Measurements from ENCODE around the gene MRPL54.
"Not testable (repeated sequence)": the region's sequence is repeated elsewhere in the genome, so short reads cannot be mapped to it uniquely, and the experiment has no call there.

Gene MRPL54

DNA sequence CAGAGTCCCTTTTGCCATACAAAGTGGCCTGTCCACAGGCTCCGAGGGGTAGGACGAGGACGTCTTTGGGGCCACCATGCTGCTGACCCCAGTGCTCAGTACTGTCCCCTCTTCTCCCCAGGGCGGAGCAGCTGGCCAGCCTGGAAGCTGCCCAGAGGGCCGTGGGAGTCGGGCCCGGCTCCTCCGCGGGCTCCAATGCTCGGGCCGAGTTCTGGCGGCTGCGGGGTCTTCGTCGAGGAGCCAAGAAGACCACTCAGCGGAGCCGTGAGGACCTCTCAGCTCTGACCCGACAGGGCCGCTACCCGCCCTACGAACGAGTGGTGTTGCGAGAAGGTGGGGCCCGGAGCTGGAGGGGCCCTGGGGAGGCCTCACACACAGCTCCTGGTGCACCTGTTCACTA, 22.1 kb upstream of the MRPL54 start:
- DNase-seq (ENCODE audit: low read depth in 2 of 2), result no peak

DNA sequence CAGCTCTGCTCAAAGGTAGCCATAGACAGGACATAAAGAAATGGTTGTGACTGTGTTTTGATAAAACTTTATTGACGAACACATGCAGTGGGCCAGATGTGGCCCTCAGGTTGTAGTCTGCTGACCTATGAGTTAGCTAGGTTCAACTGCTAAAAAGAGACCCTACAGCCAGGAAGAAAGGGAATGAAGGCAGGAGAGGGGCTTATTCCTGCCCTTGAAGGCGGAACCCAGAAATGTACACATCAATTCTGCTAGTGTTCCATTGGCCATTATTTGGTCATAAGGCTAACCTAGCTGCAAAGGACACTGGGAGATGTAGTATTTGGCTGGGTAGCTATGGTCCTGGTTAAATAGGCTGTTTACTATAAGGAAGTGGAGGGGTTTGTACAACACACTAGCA, 19.0 kb upstream of the MRPL54 start:
- no peak for DNase-seq (ENCODE audit: low read depth in 2 of 2)

DNA sequence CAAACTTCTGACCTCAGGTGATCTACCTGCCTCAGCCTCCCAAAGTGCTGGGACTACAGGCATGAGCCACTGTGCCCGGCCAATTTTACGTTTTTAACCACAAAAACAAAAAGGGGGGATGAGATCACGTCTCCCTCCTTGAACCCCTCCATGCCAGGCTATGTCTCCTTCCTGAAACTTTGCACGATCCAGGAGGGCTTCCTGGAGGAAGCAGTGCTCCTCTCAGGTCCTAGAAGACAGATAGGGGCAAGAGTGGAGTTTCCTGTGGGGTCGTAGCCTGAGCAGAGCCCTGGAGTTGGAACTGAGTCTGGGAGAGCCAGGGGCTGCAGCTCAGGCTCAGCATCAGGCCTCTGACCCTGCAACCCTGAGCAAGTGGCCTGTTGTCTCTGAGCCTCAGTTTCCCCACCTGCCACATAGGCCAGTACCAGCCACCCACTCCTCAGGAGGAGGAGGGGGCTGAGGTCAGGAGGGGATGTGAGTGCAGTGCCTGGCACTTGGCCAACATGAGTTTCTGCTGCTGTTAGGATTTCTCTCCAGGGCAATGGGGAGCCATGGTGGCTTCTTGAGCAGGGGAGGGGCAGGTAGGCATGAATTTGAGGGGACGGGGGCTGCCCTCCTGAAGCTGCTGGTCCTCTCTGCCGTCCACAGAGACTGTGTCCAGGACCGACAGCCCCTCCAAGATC, 17.0 kb upstream of the MRPL54 start:
- no peak for DNase-seq (ENCODE audit: low read depth in 2 of 2)

DNA sequence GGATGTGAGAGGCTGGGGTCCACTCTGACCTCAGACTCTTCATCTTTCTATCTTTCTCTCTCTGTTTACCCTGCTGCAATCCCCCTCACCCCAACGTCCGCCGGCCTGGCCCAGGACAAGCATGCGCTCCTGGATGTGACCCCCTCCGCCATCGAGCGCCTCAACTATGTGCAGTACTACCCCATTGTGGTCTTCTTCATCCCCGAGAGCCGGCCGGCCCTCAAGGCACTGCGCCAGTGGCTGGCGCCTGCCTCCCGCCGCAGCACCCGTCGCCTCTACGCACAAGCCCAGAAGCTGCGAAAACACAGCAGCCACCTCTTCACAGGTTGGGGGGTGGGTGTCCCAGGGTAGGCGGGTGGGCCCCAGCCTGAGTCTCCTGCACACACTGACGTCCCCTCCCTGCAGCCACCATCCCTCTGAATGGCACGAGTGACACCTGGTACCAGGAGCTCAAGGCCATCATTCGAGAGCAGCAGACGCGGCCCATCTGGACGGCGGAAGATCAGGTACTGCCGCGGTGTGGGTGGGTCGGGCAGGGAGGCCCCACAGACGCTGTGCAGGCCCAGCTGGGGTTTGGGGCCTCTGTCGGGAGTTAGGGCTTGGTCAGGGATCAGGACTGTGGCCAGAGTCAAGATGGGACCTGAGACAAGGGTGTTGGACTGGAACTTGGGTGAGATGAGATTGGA, 16.0 kb upstream of the MRPL54 start:
- DNase-seq (ENCODE audit: low read depth in 2 of 2), result no peak

DNA sequence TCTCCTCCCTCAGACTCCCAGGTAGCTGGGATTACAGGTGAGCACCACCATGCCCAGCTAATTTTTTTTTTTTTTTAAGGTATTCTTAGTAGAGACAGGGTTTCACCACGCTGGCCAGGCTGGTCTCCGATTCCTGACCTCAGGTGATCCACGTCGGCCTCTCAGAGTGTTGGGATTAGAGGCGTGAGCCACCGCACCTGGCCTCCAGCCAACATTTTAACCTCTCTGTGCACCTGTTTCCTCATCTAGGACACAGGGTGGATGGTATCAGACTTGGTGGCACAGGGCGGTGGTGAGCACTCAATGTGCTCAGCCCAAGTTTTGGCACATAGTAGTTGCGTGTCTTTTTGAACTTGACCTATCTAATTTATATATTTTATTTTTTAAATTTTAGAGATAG, 13.5 kb upstream of the MRPL54 start:
- DNase-seq (ENCODE audit: low read depth in 2 of 2), result no peak

DNA sequence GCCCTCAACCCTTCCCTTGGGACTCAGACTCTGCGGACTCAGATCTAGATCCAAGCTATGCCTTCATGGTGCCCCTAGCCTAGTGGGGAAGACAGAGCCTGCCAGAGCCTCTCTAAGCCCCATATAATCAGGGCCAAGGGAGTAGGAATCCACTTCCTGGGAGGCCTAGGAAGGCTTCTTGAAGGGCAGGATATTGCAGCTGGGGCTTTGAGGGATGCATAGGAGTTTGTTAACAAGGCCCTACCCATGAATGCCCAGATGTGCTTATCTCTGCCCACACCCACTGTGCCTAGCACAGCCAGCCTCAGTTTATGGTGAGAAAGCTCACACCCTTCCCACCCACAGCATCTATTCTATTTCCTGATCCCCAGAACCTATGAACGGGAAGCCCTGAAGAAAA, 12.3 kb upstream of the MRPL54 start:
- DNase-seq (ENCODE audit: low read depth in 2 of 2), result no peak

DNA sequence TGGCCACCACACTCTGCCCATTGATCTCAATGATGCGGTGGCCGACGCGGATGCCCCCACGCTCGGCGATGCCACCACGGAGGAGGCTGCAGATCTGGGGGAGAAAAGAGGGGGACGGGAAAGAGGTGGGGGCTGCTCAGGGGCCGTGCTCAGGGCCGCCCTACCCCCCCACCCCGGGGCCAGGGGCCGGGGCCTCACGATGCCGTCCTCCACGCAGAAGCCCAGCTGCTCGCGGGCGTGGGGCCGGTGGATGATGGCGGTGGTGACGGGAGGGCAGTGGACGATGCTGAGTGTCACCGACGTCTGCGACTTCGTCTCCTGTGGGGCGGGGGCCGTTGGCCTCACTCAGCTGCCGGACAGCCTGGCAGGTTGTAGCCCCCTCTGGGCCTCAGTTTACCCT, 11.2 kb upstream of the MRPL54 start:
- DNase-seq (ENCODE audit: low read depth in 2 of 2), result no peak

DNA sequence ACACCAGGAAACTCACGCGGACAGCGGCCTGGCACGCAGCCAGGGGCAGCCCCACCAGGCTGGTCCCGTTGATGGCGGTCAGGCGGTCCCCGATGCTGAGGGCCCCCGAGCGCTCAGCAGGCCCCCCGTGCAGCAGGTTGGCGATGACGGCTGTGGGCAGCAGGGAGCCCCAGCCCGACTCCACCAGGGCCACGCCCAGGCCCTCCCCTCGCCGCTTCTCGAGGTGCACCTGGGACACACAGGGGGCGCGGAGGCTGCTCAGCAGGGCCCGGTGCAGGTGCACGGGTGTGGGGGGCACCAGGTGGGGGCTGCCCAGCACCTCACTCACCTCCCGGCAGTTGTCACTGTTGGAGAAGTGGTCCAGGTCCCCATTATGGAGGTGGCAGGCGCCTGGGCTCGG, 10.0 kb upstream of the MRPL54 start:
- no peak for DNase-seq (ENCODE audit: low read depth in 2 of 2)

DNA sequence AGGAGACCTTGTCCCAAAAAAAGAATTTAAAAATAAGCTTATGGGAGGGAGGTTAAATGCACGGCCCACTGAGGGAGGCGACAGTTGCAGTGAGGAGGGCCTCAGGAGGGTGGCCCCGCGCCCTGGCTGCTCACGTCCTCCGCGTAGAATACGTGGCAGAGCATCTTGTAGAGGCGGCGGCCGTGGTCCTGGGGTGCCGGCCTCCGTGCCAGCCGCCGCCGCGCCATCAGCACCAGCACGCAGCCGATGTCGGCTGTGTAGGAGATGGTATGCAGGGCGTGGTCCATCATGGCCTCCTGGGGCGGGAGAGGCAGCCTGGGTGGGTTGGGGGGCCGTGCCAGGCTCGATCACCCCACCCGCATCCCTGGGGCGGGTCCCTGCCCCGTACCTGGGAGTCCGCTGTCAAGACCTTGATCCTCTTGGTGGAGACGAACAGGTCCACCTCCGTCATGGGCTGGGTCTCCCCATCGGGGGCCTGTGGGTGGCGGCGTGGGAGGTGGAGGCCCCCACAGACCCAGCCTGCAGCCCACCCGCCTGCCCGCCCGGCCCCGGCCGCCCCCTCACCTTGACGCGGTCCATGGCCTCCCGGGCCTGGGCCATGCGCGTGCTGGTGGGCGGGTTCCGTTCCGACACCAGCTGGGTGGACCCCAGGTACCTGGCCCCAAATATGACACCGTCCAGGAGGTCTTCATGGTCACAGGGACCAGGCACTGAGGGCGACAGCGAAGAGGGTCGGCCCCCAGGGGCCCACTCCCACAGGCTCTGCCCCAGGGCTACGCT, 8.7 kb upstream of the MRPL54 start:
- no peak for DNase-seq (ENCODE audit: low read depth in 2 of 2)

DNA sequence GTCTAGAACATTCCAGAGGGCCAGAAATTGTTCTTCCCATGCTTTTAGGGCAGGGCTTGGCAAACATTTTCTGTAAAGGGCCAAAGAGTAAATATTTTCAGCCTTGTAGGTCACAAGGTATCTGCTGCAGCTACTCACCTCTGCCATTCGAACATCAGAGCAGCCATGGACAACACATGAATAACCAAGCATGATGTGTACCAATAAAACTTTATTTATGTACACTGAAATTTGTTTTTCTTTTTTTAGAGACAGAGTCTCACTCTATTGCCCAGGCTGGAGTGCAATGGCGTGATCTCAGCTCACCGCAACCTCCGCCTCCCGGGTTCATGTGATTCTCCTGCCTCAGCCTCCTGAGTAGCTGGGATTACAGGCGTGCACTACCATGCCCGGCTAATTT, 4.8 kb upstream of the MRPL54 start:
- DNase-seq (ENCODE audit: low read depth in 2 of 2), result not testable (repeated sequence)

DNA sequence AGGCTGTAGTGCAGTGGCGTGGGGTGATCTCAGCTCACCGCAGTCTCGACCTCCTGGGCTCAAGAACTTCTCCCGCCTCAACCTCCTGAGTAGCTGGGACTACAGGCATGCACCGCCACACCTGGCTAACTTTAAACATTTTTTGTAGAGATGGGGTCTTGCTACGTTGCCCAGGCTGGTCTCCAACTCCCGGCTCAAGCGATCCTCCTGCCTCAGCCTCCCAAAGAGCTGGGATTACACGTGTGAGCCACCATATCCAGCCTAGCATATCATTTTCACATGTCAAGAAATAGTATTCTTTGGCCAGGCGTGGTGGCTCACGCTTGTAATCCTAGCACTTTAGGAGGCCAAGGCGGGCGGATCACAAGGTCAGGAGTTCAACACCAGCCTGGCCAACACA, 4.2 kb upstream of the MRPL54 start:
- DNase-seq (ENCODE audit: low read depth in 2 of 2), result not testable (repeated sequence)

DNA sequence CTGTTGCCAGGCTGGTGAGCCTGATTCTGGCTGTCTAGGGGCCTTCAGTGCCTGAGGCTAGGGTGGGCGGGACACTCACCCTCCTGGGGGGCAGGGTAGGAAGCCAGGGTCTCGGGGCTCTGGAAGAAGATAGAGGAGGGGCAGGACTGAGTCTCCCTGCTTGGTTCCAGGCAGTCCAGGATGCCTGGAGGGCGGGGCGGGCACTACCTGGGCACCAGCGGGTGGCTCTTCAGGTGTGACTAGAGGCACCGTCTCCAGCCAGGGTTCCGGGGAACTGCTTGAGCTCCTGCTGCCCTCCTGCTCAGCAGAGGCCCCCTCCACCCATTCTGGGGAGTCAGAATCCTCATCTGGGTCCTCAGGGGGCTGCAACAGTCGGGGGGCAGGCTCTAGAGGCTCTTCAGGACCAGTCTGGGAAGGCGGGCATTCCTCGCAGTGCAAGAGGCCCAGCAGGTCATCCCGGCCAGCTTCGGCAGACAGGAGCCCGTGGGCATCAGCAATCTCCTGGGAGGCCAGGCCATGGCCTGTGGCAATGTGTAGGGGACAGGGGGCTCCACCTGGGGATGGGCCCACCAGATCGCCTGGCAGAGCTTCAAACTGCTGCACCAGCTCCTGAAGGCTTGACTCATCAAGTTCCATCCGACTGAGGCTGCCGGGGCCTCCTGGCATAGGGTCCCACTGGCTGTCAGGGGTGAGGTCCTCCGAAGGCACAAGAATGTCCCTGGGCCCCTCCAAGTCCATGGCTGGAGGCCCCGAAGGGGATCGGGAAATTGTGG, 2.8 kb upstream of the MRPL54 start:
- DNase-seq (ENCODE audit: low read depth in 2 of 2), result no peak

DNA sequence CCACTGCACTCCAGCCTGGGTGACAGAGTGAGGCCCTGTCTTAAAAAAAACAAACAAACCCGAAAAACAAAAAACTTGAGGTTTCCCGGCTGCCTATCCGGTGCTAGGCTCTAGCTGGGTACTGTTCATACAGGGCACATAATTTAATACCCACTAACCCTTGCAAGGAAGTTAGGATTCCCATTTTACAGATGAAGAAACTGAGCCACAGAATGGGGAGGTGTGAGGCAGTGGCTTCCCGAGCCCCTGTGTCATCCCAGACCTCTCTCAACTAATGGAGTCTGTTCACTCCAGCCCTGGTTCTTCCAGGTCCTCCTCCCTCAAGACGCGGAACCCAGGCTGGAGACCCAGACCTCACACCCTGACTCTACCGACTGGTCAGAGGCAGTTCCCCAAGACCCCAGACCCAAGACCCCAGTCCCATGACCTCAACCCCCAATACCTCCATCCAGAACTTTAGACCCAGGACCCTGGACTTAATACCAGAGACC, 1.6 kb upstream of the MRPL54 start:
- no peak for DNase-seq (ENCODE audit: low read depth in 2 of 2)

DNA sequence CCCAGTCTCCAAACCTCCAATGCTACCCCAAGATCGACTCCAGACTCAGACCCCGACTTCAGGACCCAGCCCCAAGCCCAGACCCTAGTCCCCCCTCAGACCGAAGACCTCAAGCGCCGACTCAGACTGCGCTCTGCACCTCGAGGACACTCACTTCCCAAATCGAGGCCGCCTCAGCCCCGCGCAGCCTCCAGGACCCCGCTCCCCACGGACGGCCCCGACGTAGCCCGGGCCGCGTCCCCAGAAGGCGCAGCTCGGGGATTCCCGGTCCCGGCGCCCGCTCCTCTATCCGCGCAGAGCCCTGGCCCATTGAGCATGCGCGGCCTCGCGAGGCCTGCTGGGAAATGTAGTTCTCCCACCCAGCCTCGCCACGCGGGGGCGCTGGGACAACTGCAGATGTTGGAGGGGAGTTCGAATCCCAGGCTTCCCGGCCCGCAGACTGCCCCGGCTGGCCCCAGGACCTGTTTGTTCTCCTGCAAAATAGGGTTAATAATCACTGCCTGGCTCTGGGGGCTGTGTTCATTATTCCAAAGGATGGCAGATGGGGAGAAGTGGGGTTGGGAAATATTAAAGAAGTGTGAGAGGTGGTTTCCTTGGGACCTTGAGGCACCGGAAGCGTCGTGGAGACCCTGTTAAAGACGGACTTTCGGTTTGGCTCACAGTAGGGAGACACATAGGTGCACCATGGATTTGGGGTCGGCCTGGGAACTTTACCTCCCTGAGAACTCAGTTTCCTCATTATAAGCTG, 926 bp upstream of the MRPL54 start, which contains the start of gene APBA3:
APBA3 (minus strand) TSS at position 311 of the 748 bp plus-strand sequence. CDS start 1,428 bp downstream, outside the sequence.
- peak; percentile 90 to 94 for DNase-seq (ENCODE audit: low read depth in 2 of 2)

DNA sequence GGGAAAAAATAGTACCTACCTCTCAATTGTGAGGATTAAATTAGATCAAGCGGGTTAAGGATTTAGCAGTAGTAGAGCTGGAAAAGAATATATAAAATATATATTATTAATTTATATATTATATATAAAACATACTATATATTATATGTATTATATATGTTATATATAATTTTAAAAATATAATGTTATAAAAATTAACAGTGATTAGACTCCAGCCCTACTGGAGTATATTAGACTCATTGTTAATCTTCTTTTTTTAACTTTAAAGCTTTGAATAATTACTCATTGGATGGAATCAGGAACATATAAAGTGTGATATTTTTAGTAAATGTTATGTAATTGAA, 380 bp upstream of the MRPL54 start:
- no peak for DNase-seq (ENCODE audit: low read depth in 2 of 2)

DNA sequence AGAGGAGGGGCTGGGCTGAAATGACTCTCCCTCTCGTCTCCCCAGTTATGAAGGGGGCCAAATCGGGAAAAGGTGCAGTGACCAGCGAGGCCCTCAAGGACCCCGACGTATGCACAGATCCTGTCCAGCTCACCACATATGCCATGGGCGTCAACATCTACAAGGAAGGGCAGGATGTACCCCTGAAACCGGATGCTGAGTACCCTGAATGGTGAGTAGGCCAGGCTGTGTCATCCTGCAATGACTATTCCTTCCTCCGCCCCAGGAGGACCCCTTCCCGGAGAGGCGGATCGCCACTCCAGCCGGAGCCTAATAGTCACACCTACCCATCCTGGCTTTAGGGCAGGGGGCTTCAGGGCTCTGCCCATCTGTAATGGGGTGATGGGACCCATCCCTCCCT, 2.6 kb downstream of the MRPL54 start:
- DNase-seq (ENCODE audit: low read depth in 2 of 2), result no peak

DNA sequence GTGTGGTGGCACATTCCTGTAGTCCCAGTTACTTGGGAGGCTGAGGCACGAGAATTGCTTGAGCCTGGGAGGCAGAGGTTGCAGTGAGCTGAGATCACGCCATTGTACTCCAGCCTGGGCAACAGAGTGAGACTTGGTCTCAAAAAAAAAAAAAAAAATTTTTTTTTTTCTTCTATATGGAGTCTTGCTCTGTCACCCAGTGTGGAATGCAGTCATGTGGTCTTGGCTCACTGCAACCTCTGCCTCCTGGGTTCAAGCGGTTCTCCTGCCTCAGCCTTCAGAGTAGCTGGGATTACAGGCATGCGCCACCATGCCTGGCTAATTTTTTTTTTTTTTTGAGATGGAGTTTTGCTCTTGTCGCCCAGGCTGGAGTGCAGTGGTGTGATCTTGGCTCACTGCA, 3.3 kb downstream of the MRPL54 start:
- DNase-seq (ENCODE audit: low read depth in 2 of 2), result not testable (repeated sequence)

DNA sequence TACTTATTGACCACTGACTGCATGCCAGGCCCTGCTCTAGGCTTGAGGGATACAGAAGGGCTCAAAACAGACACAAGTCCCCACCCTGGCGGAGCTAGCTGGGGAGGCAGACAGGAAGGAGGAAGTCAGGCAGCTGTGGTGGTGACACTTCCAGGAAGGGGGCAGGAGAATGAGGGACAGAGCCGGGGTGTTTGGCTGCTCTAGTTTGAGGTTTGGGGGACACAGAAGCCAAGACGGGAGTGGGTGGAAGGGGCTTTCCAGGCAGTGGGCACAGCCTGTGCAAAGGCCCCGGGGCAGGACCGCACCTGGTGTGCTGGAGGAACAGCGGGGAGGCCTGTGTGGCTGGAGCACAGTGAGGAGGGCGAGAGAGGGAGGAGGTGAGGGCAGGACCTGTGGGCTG, 4.0 kb downstream of the MRPL54 start:
- DNase-seq (ENCODE audit: low read depth in 2 of 2), result no peak

DNA sequence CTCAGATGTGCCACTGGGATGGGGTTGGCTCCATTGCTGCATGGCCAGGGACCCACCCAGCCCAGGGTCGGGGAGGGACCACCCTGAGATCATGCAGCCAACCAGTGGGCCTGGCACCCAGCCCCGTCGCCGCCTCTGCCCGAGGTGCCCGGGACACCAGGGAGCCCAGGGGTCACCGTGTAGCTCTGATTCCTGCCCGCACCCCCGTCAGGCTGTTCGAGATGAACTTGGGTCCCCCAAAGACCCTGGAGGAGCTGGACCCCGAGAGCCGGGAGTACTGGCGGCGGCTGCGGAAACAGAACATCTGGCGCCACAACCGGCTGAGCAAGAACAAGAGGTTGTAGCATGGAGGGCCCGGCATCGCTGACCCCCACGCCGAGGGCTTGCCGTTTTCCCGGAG, 4.6 kb downstream of the MRPL54 start:
- DNase-seq (ENCODE audit: low read depth in 2 of 2), result no peak

DNA sequence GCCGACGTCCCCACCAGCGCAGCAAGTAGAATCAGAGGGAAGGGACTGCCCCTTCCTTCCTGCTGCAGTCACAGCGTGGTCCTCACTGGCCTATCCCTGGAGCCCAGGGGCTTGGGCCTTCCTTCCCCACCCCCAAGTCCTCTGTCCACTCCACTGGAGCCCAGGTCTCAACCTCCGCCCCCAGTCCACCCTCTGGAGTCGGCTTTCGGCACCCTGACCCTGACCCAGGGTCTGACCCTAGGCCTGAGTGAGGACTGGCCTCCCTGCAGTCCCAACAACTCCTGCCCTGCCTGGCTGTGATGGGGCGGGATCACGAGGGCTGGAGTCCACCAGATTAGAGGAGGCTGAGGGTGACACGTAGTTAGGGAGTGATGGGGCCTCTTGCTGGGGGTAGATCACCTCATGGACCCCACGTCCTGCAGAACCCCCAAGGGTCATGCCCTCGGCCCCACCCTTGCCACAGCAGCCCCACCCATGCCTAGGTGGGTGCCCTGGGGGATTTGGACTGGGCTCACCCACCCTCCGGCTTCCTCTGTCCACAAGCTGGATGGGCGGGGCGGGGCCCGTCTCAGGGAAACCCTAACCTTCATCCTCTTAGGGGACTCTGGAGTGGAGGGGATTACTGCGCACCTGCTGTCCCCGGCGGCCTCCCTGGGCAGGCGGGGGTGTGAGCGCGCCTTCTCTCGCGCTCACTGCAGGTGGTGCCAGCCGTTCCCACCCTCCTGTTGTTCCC, 5.7 kb downstream of the MRPL54 start:
- no peak for DNase-seq (ENCODE audit: low read depth in 2 of 2)

DNA sequence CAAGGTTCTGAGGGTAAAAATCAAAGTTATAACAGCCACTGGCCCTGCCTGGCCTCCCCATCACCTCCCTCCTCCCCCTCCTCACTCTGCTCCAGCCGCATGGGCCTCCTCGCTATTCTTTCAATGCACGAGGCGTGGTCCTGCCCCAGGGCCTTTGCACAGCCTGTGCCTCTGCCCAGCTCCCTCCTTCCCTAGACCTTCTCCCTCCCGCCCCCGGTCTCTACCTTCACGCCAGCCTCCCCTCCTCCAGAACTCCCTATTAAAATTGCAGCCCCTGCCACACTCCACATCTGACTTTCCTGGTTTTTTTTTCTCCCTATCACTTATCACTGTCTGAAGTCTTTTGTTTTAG, 6.2 kb downstream of the MRPL54 start:
- DNase-seq (ENCODE audit: low read depth in 2 of 2), result no peak

All from stimulated activated CD8-positive, alpha-beta memory T cell treated with anti-CD3 and anti-CD28 coated beads, Interleukin-2, amount 100 ng/mL, for 1 hour (primary cell).